Neutrophil (primary cell): ENCODE results near the gene VPS26B.
"Not testable (repeated sequence)": the region's sequence is repeated elsewhere in the genome, so short reads cannot be mapped to it uniquely, and the experiment has no call there.

ENCODE experiments used
- H3K27ac ChIP-seq: fragments of 200-600 bp; sonication (generic); 2 replicates; pipeline ENCODE4 v1.5.1; 2016; ENCODE audit warnings: mild to moderate bottlenecking, moderate library complexity
- H3K27me3 ChIP-seq: fragments of 200-600 bp; sonication (generic); 2 replicates; pipeline ENCODE4 v1.6.0; 2016; ENCODE audit warnings: mild to moderate bottlenecking
- H3K36me3 ChIP-seq: fragments of 200-600 bp; sonication (generic); 2 replicates; pipeline ENCODE4 v1.5.1; 2017
- H3K4me1 ChIP-seq, 2 experiments: fragments of 200-600 bp in 1 of 2; sonication (generic) in 1 of 2; 1 replicate in 1 of 2; 2 replicates in 1 of 2; pipeline versions ENCODE4 v1.5.1 to v1.6.1; 2013 to 2016; ENCODE audit warnings: low read depth in 1 of 2, low read length in 1 of 2, mild to moderate bottlenecking in 1 of 2, moderate library complexity in 1 of 2; ENCODE audit not compliant: control insufficient read depth in 1 of 2, insufficient read depth in 1 of 2
- H3K4me3 ChIP-seq, 2 experiments: fragments of 200-600 bp in 1 of 2; sonication (generic) in 1 of 2; 1 replicate in 1 of 2; 2 replicates in 1 of 2; pipeline ENCODE4 v1.5.1; 2013 to 2016; ENCODE audit warnings: low read depth in 1 of 2, low read length in 1 of 2, mild to moderate bottlenecking in 1 of 2, moderate library complexity in 1 of 2
- H3K9me3 ChIP-seq: fragments of 200-600 bp; sonication (generic); 2 replicates; pipeline ENCODE4 v1.5.1; 2016
- TF ChIP-seq, protein P1 (sequence below): fragments of 200-600 bp; sonication (generic); IDR thresholded peaks from 2 replicates; pipeline ENCODE4 v1.5.1; 2016; ENCODE audit warnings: antibody characterized with exemption

Gene VPS26B

DNA sequence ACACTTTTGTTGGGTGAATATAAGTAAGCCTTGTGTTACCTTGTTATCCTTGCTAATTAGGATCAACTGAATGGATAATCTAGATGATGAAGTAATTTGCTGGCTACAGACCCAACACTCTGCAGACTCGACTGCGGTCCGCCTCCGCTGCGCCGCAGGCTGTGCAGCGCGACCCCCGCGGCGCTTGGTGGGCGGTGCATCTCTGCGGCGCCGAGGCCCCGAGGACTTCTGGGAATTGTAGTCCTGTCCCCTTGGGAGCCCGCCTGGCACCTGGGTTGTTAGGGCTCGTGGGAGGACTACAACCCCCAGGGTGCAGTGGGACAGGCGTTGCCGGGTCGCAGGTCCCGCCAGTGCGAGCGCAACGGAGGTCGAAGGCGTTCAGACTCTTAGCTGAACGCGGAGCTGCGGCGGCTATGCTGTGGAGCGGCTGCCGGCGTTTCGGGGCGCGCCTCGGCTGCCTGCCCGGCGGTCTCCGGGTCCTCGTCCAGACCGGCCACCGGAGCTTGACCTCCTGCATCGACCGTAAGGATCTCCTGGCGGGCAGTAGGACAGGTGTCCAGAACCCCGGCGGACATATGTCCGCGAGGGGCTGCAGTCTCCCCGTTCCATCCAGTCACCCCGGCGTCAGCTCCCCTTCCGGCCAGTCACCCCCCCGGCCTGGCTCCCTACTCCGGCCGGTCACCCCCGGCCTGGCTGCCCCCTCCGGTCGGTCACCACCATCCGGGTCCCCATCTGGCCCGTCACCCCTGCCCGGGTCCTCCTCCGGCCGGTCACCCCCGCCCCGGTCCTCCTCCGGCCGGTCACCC is 28.9 kb downstream of the VPS26B start, which contains the start of the genes ACAD8 and THYN1:
ACAD8 (plus strand) TSS at position 381 of the 806 bp plus-strand sequence; CDS start at position 414, 33 bp downstream.
THYN1 (minus strand) TSS at position 165 of the 806 bp plus-strand sequence. CDS start 470 bp downstream, outside the sequence.
- Histone ChIP-seq H3K27me3 (no peaks in the 10 kb centered on the region), H3K4me1 (peaks cover 69% of the 10 kb centered on the region in 2 experiments), H3K27ac (peak within 1 kb of the TSS; percentile 63), H3K9me3 (no peaks in the 10 kb centered on the region), H3K4me3 (peak within 1 kb of the TSS; percentile 85 to 87), H3K36me3 (peaks cover 36% of the 10 kb centered on the region)
- TF ChIP-seq, protein P1, sequence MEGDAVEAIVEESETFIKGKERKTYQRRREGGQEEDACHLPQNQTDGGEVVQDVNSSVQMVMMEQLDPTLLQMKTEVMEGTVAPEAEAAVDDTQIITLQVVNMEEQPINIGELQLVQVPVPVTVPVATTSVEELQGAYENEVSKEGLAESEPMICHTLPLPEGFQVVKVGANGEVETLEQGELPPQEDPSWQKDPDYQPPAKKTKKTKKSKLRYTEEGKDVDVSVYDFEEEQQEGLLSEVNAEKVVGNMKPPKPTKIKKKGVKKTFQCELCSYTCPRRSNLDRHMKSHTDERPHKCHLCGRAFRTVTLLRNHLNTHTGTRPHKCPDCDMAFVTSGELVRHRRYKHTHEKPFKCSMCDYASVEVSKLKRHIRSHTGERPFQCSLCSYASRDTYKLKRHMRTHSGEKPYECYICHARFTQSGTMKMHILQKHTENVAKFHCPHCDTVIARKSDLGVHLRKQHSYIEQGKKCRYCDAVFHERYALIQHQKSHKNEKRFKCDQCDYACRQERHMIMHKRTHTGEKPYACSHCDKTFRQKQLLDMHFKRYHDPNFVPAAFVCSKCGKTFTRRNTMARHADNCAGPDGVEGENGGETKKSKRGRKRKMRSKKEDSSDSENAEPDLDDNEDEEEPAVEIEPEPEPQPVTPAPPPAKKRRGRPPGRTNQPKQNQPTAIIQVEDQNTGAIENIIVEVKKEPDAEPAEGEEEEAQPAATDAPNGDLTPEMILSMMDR, result peak; percentile 59

DNA sequence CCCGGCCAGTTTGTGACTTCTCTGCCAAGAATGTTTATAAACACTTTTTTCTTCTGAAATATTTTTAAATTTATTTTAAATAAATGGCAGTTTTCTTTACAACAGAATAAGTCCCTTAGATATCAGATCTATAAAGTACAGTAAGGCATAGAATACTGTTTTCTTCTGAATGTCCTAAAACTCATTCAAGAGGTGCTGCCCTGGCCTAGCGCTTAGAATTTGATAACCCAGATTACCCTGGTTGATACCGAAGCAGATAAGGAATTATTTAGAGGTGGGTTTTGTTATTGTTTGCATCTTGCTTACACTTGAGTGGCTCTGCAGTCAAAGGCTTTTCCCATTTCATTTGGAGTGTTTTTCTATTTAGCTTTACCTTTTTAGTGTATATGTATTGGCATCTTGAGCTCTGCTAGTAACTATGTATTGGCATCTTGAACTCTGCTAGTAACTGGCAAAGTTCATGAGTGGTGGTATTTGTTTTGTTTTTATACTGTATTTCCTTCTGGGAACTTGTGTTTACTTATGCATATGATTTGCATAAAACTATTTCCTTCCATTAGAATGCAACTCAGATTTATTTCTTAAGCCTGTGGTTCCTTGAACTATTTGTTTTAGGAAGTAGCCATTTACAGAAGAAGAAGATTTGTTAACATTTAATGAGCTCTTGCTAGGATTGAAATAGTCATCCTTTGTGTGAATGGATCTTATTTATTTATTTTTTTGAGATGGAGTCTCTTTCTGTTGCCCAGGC is 30.1 kb downstream of the VPS26B start:
- TF ChIP-seq, protein P1, result no peak
- H3K27me3 ChIP-seq, result no peaks in the 10 kb centered on the region
- H3K9me3 ChIP-seq, result no peaks in the 10 kb centered on the region
- peak overlapping the region; percentile 85 to 87 for H3K4me3 ChIP-seq
- peaks cover 66 to 69% of the 10 kb centered on the region in 2 experiments for H3K4me1 ChIP-seq
- peaks cover 36% of the 10 kb centered on the region for H3K36me3 ChIP-seq
- peak overlapping the region; percentile 63 for H3K27ac ChIP-seq

DNA sequence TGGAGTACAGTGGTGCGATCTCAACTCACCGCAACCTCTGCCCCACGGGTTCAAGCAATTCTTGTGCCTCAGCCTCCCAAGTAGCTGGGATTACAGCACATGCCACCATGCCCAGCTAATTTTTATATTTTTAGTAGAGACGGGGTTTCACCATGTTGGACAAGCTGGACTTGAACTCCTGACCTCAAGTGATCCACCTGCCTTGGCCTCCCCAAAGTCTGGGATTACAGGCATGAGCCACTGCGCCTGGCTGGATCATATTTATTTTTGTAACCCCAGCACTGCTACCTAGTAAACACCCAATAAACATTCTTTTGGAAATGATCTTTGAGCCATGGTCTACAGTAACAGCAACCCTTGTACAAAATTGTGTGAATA is 30.7 kb downstream of the VPS26B start:
- not testable (repeated sequence) for H3K27me3 ChIP-seq, H3K4me3 ChIP-seq, H3K9me3 ChIP-seq
- H3K27ac ChIP-seq, result peak overlapping the region; percentile 63
- H3K36me3 ChIP-seq, result peaks cover 36% of the 10 kb centered on the region
- peaks cover 61 to 64% of the 10 kb centered on the region in 2 experiments for H3K4me1 ChIP-seq

DNA sequence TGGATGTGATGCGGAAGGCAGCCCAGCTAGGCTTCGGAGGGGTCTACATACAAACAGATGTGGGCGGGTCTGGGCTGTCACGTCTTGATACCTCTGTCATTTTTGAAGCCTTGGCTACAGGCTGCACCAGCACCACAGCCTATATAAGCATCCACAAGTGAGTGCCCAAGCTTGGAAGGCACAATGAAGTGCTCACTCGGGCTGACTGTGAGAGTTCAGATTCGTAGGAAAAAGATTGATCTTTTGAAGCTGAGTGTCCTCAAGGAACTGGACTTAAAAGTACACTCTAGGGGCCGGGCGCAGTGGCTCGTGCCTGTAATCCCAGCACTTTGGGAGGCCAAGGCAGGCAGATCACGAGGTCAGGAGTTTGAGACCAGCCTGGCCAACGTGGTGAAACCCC is 32.6 kb downstream of the VPS26B start:
- TF ChIP-seq, protein P1, result no peak
- H3K9me3 ChIP-seq, result no peaks in the 10 kb centered on the region
- H3K27ac ChIP-seq, result no peak overlapping the region
- no peaks in the 10 kb centered on the region for H3K27me3 ChIP-seq
- H3K4me1 ChIP-seq, result peaks cover 46 to 50% of the 10 kb centered on the region in 2 experiments
- H3K4me3 ChIP-seq, result no peak overlapping the region
- H3K36me3 ChIP-seq, result peaks cover 55% of the 10 kb centered on the region

DNA sequence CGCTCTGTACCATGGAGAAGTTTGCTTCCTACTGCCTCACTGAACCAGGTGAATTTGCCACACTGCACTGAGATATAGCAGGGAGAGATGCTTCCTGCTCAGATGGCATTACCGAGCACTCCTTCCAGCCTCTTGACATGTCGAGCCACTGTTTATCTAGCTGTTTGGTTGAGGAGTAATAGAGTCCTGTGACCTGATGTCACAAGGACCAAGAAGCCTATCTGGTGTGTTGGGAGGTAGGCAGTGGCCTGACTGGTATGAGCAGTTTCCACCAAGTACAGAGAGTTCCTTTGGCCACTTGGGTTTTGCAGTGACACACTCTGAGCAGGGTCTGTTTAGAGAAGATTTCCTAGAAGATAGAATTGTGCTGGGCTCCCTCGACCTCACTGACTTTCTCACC is 34.1 kb downstream of the VPS26B start:
- H3K36me3 ChIP-seq, result peaks cover 70% of the 10 kb centered on the region
- H3K9me3 ChIP-seq, result no peaks in the 10 kb centered on the region
- TF ChIP-seq, protein P1, result no peak
- H3K27me3 ChIP-seq, result no peaks in the 10 kb centered on the region
- no peak overlapping the region for H3K27ac ChIP-seq
- no peak overlapping the region for H3K4me3 ChIP-seq
- H3K4me1 ChIP-seq, result peaks cover 37 to 40% of the 10 kb centered on the region in 2 experiments
